ENCODE measurements around the gene PKDREJ.

Gene PKDREJ

GRCh38 chr22:46295277-46295971 is 32.3 kb upstream of the PKDREJ start:
- Histone ChIP-seq H2BK12ac (ENCODE audit: low read length in 2 of 2) (peak overlapping the region in 1 of 2 experiments; percentile 50), H3K9ac (ENCODE audit: low read length) (peak overlapping the region; percentile 95), H4K91ac (ENCODE audit: low read length) (peak overlapping the region; percentile 85), H2AFZ (ENCODE audit: low read depth, low read length) (no peak overlapping the region), H2AK5ac (ENCODE audit: low read length, severe bottlenecking) (peak overlapping the region; percentile 87), H2BK15ac (ENCODE audit: low read depth, poor library complexity, severe bottlenecking) (no peak overlapping the region), H2BK120ac (ENCODE audit: low read depth, low read length) (no peak overlapping the region), H3K36me3 (ENCODE audit: control insufficient read depth in 1 of 2, insufficient read depth in 2 of 2, low read depth in 1 of 2, low read length in 2 of 2) (peaks cover 21 to 33% of the 10 kb centered on the region in 2 experiments), H3K27ac (ENCODE audit: low read length, poor library complexity, severe bottlenecking) (no peak overlapping the region), H3K14ac (ENCODE audit: low read length in 2 of 2) (no peak overlapping the region), H3K4ac (ENCODE audit: low read depth in 1 of 2, low read length in 2 of 2) (peak overlapping the region; percentile 42 to 52), H3K4me1 (ENCODE audit: control insufficient read depth, insufficient read depth, low read depth, low read length) (peaks cover 16% of the 10 kb centered on the region), H3K4me2 (ENCODE audit: low read length, poor library complexity, severe bottlenecking) (no peak overlapping the region), H3K18ac (ENCODE audit: low read depth in 1 of 2, low read length in 2 of 2) (peak overlapping the region in 1 of 2 experiments; percentile 34), H3K27me3 (ENCODE audit: control insufficient read depth in 1 of 2, insufficient read depth in 1 of 2, low read length in 2 of 2) (no peaks in the 10 kb centered on the region), H3K79me1 (replicated peaks; ENCODE audit: low read length, poor library complexity, severe bottlenecking) (peaks cover 30% of the 10 kb centered on the region), H4K8ac (ENCODE audit: low read length) (peak overlapping the region; percentile 98), H3K4me3 (ENCODE audit: insufficient read depth in 1 of 2, low read depth in 1 of 2, low read length in 2 of 2) (peak overlapping the region in 1 of 2 experiments; percentile 91), H3K9me3 (ENCODE audit: control insufficient read depth, low read length) (peaks cover 4% of the 10 kb centered on the region), H2BK5ac (ENCODE audit: low read depth, low read length, poor library complexity, severe bottlenecking) (no peak overlapping the region), H3K23ac (ENCODE audit: low read length in 2 of 2) (no peak overlapping the region)
- no peak for DNase-seq
- 85% methylated on average over 4 of the region's 4 CpGs for WGBS

DNA sequence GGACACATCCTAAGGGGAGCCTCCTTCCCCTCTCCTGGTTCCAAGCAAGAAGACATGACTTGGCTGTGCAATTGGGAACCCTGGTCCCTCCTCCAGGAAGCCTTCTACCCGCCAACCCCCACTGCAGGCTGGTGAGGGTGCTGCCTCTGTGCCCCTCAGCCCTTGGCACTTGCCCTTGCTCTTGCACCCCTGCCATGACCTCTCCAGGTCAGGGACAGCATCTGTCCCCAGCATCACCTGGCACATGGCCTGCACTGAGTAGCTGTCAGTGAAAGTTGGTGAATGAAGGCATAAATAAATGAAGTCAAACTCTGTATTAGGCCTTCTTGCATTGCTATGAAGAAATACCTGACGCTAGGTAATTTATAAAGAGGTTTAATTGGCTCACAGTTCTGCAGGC is 31.6 kb upstream of the PKDREJ start:
- Histone ChIP-seq H2BK12ac (ENCODE audit: low read length in 2 of 2) (no peak overlapping the region), H3K9me3 (ENCODE audit: control insufficient read depth, low read length) (peaks cover 4% of the 10 kb centered on the region), H3K4me3 (ENCODE audit: insufficient read depth in 1 of 2, low read depth in 1 of 2, low read length in 2 of 2) (no peak overlapping the region), H3K4ac (ENCODE audit: low read depth in 1 of 2, low read length in 2 of 2) (peak overlapping the region in 1 of 2 experiments; percentile 61), H3K4me1 (ENCODE audit: control insufficient read depth, insufficient read depth, low read depth, low read length) (peaks cover 16% of the 10 kb centered on the region), H2BK5ac (ENCODE audit: low read depth, low read length, poor library complexity, severe bottlenecking) (no peak overlapping the region), H3K79me1 (replicated peaks; ENCODE audit: low read length, poor library complexity, severe bottlenecking) (peaks cover 28% of the 10 kb centered on the region), H3K4me2 (ENCODE audit: low read length, poor library complexity, severe bottlenecking) (no peak overlapping the region), H4K8ac (ENCODE audit: low read length) (no peak overlapping the region), H3K27ac (ENCODE audit: low read length, poor library complexity, severe bottlenecking) (no peak overlapping the region), H2BK120ac (ENCODE audit: low read depth, low read length) (no peak overlapping the region), H4K91ac (ENCODE audit: low read length) (peak overlapping the region; percentile 40), H2AFZ (ENCODE audit: low read depth, low read length) (no peak overlapping the region), H3K36me3 (ENCODE audit: control insufficient read depth in 1 of 2, insufficient read depth in 2 of 2, low read depth in 1 of 2, low read length in 2 of 2) (peaks cover 24 to 38% of the 10 kb centered on the region in 2 experiments), H3K18ac (ENCODE audit: low read depth in 1 of 2, low read length in 2 of 2) (no peak overlapping the region), H3K23ac (ENCODE audit: low read length in 2 of 2) (no peak overlapping the region), H3K9ac (ENCODE audit: low read length) (no peak overlapping the region), H3K14ac (ENCODE audit: low read length in 2 of 2) (no peak overlapping the region), H3K27me3 (ENCODE audit: control insufficient read depth in 1 of 2, insufficient read depth in 1 of 2, low read length in 2 of 2) (no peaks in the 10 kb centered on the region), H2AK5ac (ENCODE audit: low read length, severe bottlenecking) (peak overlapping the region; percentile 15), H2BK15ac (ENCODE audit: low read depth, poor library complexity, severe bottlenecking) (no peak overlapping the region)
- 97% methylated on average over 2 of the region's 2 CpGs for WGBS
- no peak for DNase-seq

- Histone ChIP-seq H3K79me1 (replicated peaks; ENCODE audit: low read length, poor library complexity, severe bottlenecking) (peaks cover 22% of the 10 kb centered on the region), H4K8ac (ENCODE audit: low read length) (no peak overlapping the region), H3K4ac (ENCODE audit: low read depth in 1 of 2, low read length in 2 of 2) (no peak overlapping the region), H3K4me1 (ENCODE audit: control insufficient read depth, insufficient read depth, low read depth, low read length) (peaks cover 16% of the 10 kb centered on the region), H2BK5ac (ENCODE audit: low read depth, low read length, poor library complexity, severe bottlenecking) (no peak overlapping the region), H3K27me3 (ENCODE audit: control insufficient read depth in 1 of 2, insufficient read depth in 1 of 2, low read length in 2 of 2) (no peaks in the 10 kb centered on the region), H2BK12ac (ENCODE audit: low read length in 2 of 2) (no peak overlapping the region), H3K23ac (ENCODE audit: low read length in 2 of 2) (no peak overlapping the region), H2AFZ (ENCODE audit: low read depth, low read length) (no peak overlapping the region), H3K9ac (ENCODE audit: low read length) (peak overlapping the region; percentile 64), H3K4me3 (ENCODE audit: insufficient read depth in 1 of 2, low read depth in 1 of 2, low read length in 2 of 2) (no peak overlapping the region), H3K4me2 (ENCODE audit: low read length, poor library complexity, severe bottlenecking) (no peak overlapping the region), H3K9me3 (ENCODE audit: control insufficient read depth, low read length) (peaks cover 4% of the 10 kb centered on the region), H4K91ac (ENCODE audit: low read length) (no peak overlapping the region), H3K36me3 (ENCODE audit: control insufficient read depth in 1 of 2, insufficient read depth in 2 of 2, low read depth in 1 of 2, low read length in 2 of 2) (peaks cover 34 to 46% of the 10 kb centered on the region in 2 experiments), H2AK5ac (ENCODE audit: low read length, severe bottlenecking) (no peak overlapping the region), H2BK120ac (ENCODE audit: low read depth, low read length) (no peak overlapping the region), H3K18ac (ENCODE audit: low read depth in 1 of 2, low read length in 2 of 2) (no peak overlapping the region), H2BK15ac (ENCODE audit: low read depth, poor library complexity, severe bottlenecking) (no peak overlapping the region), H3K27ac (ENCODE audit: low read length, poor library complexity, severe bottlenecking) (peak overlapping the region; percentile 35), H3K14ac (ENCODE audit: low read length in 2 of 2) (no peak overlapping the region)
- DNase-seq: peak; percentile 24
- 67% methylated on average over 11 of the region's 11 CpGs for WGBS
Observed at GRCh38 chr22:46293577-46294260, 30.6 kb upstream of the PKDREJ start.

- H2BK120ac ChIP-seq (ENCODE audit: low read depth, low read length): no peak overlapping the region
- H3K27ac ChIP-seq (ENCODE audit: low read length, poor library complexity, severe bottlenecking): no peak overlapping the region
- no peak overlapping the region for H2BK15ac ChIP-seq (ENCODE audit: low read depth, poor library complexity, severe bottlenecking)
- peaks cover 23% of the 10 kb centered on the region for H3K4me1 ChIP-seq (ENCODE audit: control insufficient read depth, insufficient read depth, low read depth, low read length)
- WGBS: 95% methylated on average over 14 of the region's 14 CpGs
- H2BK5ac ChIP-seq (ENCODE audit: low read depth, low read length, poor library complexity, severe bottlenecking): no peak overlapping the region
- H2AFZ ChIP-seq (ENCODE audit: low read depth, low read length): no peak overlapping the region
- H3K36me3 ChIP-seq (ENCODE audit: control insufficient read depth in 1 of 2, insufficient read depth in 2 of 2, low read depth in 1 of 2, low read length in 2 of 2): peaks cover 39 to 55% of the 10 kb centered on the region in 2 experiments
- no peak overlapping the region for H3K18ac ChIP-seq (ENCODE audit: low read depth in 1 of 2, low read length in 2 of 2)
- no peak overlapping the region for H3K4me3 ChIP-seq (ENCODE audit: insufficient read depth in 1 of 2, low read depth in 1 of 2, low read length in 2 of 2)
- H3K27me3 ChIP-seq (ENCODE audit: control insufficient read depth in 1 of 2, insufficient read depth in 1 of 2, low read length in 2 of 2): no peaks in the 10 kb centered on the region
- no peak overlapping the region for H3K9ac ChIP-seq (ENCODE audit: low read length)
- no peak overlapping the region for H3K4me2 ChIP-seq (ENCODE audit: low read length, poor library complexity, severe bottlenecking)
- H3K14ac ChIP-seq (ENCODE audit: low read length in 2 of 2): no peak overlapping the region
- peaks cover 4% of the 10 kb centered on the region for H3K9me3 ChIP-seq (ENCODE audit: control insufficient read depth, low read length)
- H4K8ac ChIP-seq (ENCODE audit: low read length): no peak overlapping the region
- peaks cover 20% of the 10 kb centered on the region for H3K79me1 ChIP-seq (replicated peaks; ENCODE audit: low read length, poor library complexity, severe bottlenecking)
- no peak for DNase-seq
- H3K4ac ChIP-seq (ENCODE audit: low read depth in 1 of 2, low read length in 2 of 2): no peak overlapping the region
- H3K23ac ChIP-seq (ENCODE audit: low read length in 2 of 2): no peak overlapping the region
- no peak overlapping the region for H4K91ac ChIP-seq (ENCODE audit: low read length)
- H2AK5ac ChIP-seq (ENCODE audit: low read length, severe bottlenecking): no peak overlapping the region
- no peak overlapping the region for H2BK12ac ChIP-seq (ENCODE audit: low read length in 2 of 2)
Observed at GRCh38 chr22:46292732-46293131, 29.6 kb upstream of the PKDREJ start.

All from mesenchymal stem cell (in vitro differentiated cells and primary cell).